HG03280 (cell line): Measurements from ENCODE around the gene CHN1.

ENCODE experiments used
- ATAC-seq: cut with Tn5 transposase; IDR thresholded peaks from one replicate; pipeline ENCODE4 v1.9.1; 2021; ENCODE audit warnings: mild to moderate bottlenecking, moderate library complexity; ENCODE audit not compliant: unreplicated experiment

The CHN1 gene

GRCh38 chr2:174771631-174772471 lies 233.3 kb downstream of the CHN1 start:
- ATAC-seq = peak; percentile 80

- no peak for ATAC-seq
These were observed 234.0 kb downstream of the CHN1 start for GRCh38 chr2:174771136-174771535.

GRCh38 chr2:174768557-174768956 lies 236.6 kb downstream of the CHN1 start:
- no peak for ATAC-seq

DNA sequence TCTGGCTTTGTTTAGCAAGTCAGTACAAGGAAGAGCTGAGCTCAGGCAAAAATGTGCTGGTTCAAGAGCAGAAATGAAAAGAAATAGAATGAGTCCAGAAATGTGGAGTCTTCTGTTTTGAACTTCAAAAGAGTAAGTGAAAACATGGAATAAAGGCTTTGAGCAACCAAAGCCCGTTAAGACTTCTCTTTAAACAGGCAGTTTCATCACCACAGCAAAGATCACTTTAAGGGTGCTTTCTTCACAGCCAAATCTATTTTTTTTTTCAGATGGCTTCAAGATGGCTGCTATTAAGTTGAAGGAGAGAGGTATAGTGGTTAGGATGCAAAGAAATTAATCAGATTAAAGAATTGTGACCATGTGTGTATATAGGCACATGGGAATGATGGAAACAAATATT lies 238.9 kb downstream of the CHN1 start:
- no peak for ATAC-seq

GRCh38 chr2:174765576-174765975 lies 239.6 kb downstream of the CHN1 start:
- ATAC-seq = no peak

- ATAC-seq = no peak
These were observed 240.6 kb downstream of the CHN1 start, which contains the start of gene CHRNA1 for GRCh38 chr2:174764280-174765255. Gene CHRNA1, minus strand, starts transcription at chr2:174764472. Its CDS starts 78 bp downstream, at chr2:174764394.

DNA sequence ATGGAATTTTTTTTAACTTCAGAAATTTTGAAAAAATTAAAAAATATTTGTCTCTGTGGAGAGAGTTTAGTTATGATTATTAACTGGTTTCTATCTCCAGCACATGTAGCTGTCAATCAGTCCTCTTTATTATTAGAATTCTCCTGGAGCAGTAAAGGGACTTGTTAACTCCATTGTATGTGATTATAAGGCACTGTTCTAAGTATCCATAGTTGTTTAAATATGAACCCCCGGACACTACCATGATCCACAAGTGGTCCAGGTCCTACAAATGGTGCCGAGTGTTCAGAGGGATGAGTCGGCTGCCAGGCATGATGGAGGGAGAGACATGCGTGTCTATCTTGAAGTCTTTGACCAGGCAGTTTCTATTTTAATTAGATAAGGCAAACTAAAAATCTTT lies 241.4 kb downstream of the CHN1 start:
- no peak for ATAC-seq

DNA sequence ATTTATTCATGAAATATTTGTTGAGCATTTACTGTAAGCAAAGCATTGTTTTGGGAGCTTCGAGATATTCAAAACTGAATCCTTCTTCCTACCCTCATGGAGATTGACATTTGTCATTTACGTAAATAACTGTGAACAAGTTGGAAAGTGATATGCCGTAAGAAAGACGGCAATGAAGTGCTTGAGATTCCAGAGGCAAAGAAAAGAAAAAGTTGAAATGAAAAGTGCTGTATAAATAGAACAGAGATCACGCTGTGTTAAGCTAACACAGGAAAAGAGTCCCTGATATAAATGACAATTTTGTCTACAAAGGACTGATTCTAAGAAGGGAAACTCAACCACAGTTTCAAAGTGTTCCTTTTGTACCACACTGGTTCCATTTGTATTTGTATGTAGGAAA lies 242.7 kb downstream of the CHN1 start:
- ATAC-seq = no peak

- ATAC-seq = no peak
These were observed 243.3 kb downstream of the CHN1 start for GRCh38 chr2:174761837-174762236.

GRCh38 chr2:174760845-174761473 lies 244.2 kb downstream of the CHN1 start:
- ATAC-seq = no peak

DNA sequence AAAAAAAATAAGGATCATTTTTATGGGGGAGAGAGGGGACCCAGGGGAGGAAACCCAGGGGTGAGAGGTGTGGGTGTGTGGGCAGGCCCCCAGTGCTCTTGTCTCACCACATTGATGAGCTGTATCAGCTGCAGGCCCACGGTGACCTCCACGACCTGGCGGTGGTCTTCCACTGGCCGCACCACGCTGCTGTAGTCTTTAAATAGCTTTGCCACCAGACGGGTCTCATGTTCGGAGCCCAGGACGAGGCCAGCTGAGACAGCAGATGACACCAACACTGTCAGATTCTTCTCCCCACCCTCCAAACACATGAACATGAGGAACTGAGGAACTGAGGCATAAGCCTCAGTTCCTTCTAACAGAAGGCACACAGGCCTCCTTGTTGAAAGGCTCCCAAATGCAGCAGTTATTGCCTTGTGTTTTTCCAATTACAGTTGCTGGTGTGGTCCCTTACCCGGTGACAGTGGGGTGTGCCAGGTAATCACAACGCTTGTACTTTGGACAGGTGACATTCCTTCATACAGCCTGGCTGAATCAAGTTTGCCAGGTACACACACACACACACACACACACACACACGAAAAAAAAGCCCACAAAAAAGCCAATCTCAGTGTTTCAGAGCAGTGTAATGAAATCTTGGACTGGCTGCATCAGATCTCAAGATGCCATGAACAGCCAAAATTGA lies 245.7 kb downstream of the CHN1 start:
- ATAC-seq = no peak

- ATAC-seq = no peak
These were observed 248.4 kb downstream of the CHN1 start for GRCh38 chr2:174756743-174757142.

- peak; percentile 32 for ATAC-seq
These were observed 252.0 kb downstream of the CHN1 start for GRCh38 chr2:174753038-174753633.

GRCh38 chr2:174752403-174753037 lies 252.7 kb downstream of the CHN1 start:
- ATAC-seq = peak; percentile 83

- ATAC-seq = peak; percentile 39
These were observed 254.2 kb downstream of the CHN1 start for GRCh38 chr2:174750923-174751441.

GRCh38 chr2:174749793-174750192 lies 255.4 kb downstream of the CHN1 start:
- no peak for ATAC-seq

GRCh38 chr2:174748948-174749347 lies 256.2 kb downstream of the CHN1 start:
- no peak for ATAC-seq
